ENCODE results near the gene PTPRD.

PTPRD gene

GRCh38 chr9:9605681-9606080 lies 1007.1 kb downstream of the PTPRD start:
- Histone ChIP-seq H3K36me3 (ENCODE audit: control insufficient read depth, low read length) (peaks cover under 1% of the 10 kb centered on the region; the same call in 1 of the 2 replicates), H4K20me1 (ENCODE audit: control insufficient read depth, insufficient read depth, low read depth, low read length) (no peaks in the 10 kb centered on the region), H3F3A (ENCODE audit: control insufficient read depth, insufficient read depth) (no peaks in the 10 kb centered on the region), H3K4me3 (ENCODE audit: low read length) (no peak overlapping the region), H3K9me2 (replicated peaks; ENCODE audit: control insufficient read depth, low read length) (no peaks in the 10 kb centered on the region), H3K9me3 (ENCODE audit: control insufficient read depth, insufficient read depth, low read length) (peaks cover 4% of the 10 kb centered on the region; the same call in 1 of the 2 replicates), H3K4me1 (ENCODE audit: control insufficient read depth, low read length) (peaks cover 22% of the 10 kb centered on the region), H3K27me3 (ENCODE audit: control insufficient read depth, low read length) (no peaks in the 10 kb centered on the region), H3K79me2 (ENCODE audit: control insufficient read depth, low read length) (no peaks in the 10 kb centered on the region), H3K4me2 (ENCODE audit: low read length) (no peak overlapping the region), H3K27ac (ENCODE audit: low read depth, low read length) (no peak overlapping the region)
- TF ChIP-seq CTCF (IDR thresholded peaks at IDR 0.05; ENCODE audit: low read depth, low read length, poor library complexity, severe bottlenecking): no peak
- no peak for TF ChIP-seq EZH2phosphoT487 (IDR thresholded peaks at IDR 0.05; ENCODE audit: borderline replicate concordance, low read length)

- H3K27ac ChIP-seq (ENCODE audit: low read depth, low read length): no peak overlapping the region
- H3K4me2 ChIP-seq (ENCODE audit: low read length): no peak overlapping the region
- H3K4me1 ChIP-seq (ENCODE audit: control insufficient read depth, low read length): peaks cover 18% of the 10 kb centered on the region
- no peaks in the 10 kb centered on the region for H4K20me1 ChIP-seq (ENCODE audit: control insufficient read depth, insufficient read depth, low read depth, low read length)
- no peak overlapping the region for H3K4me3 ChIP-seq (ENCODE audit: low read length)
- no peaks in the 10 kb centered on the region for H3F3A ChIP-seq (ENCODE audit: control insufficient read depth, insufficient read depth)
- TF ChIP-seq CTCF (IDR thresholded peaks at IDR 0.05; ENCODE audit: low read depth, low read length, poor library complexity, severe bottlenecking) (no peak), EZH2phosphoT487 (IDR thresholded peaks at IDR 0.05; ENCODE audit: borderline replicate concordance, low read length) (no peak)
- no peaks in the 10 kb centered on the region for H3K27me3 ChIP-seq (ENCODE audit: control insufficient read depth, low read length)
- no peaks in the 10 kb centered on the region for H3K9me2 ChIP-seq (replicated peaks; ENCODE audit: control insufficient read depth, low read length)
- no peaks in the 10 kb centered on the region for H3K79me2 ChIP-seq (ENCODE audit: control insufficient read depth, low read length)
- no peaks in the 10 kb centered on the region for H3K36me3 ChIP-seq (ENCODE audit: control insufficient read depth, low read length)
- H3K9me3 ChIP-seq (ENCODE audit: control insufficient read depth, insufficient read depth, low read length): no peaks in the 10 kb centered on the region
These were observed 1009.5 kb downstream of the PTPRD start for GRCh38 chr9:9603345-9603744.

GRCh38 chr9:9598723-9599122 lies 1014.1 kb downstream of the PTPRD start:
- no peaks in the 10 kb centered on the region for H3K9me3 ChIP-seq (ENCODE audit: control insufficient read depth, insufficient read depth, low read length)
- H3K36me3 ChIP-seq (ENCODE audit: control insufficient read depth, low read length): no peaks in the 10 kb centered on the region
- H3K4me1 ChIP-seq (ENCODE audit: control insufficient read depth, low read length): no peaks in the 10 kb centered on the region
- no peak overlapping the region for H3K4me2 ChIP-seq (ENCODE audit: low read length)
- TF ChIP-seq EZH2phosphoT487 (IDR thresholded peaks at IDR 0.05; ENCODE audit: borderline replicate concordance, low read length) (no peak), CTCF (IDR thresholded peaks at IDR 0.05; ENCODE audit: low read depth, low read length, poor library complexity, severe bottlenecking) (no peak)
- H3K27ac ChIP-seq (ENCODE audit: low read depth, low read length): no peak overlapping the region
- no peaks in the 10 kb centered on the region for H3K79me2 ChIP-seq (ENCODE audit: control insufficient read depth, low read length)
- H3K9me2 ChIP-seq (replicated peaks; ENCODE audit: control insufficient read depth, low read length): no peaks in the 10 kb centered on the region
- H3F3A ChIP-seq (ENCODE audit: control insufficient read depth, insufficient read depth): no peaks in the 10 kb centered on the region
- no peaks in the 10 kb centered on the region for H4K20me1 ChIP-seq (ENCODE audit: control insufficient read depth, insufficient read depth, low read depth, low read length)
- no peaks in the 10 kb centered on the region for H3K27me3 ChIP-seq (ENCODE audit: control insufficient read depth, low read length)
- no peak overlapping the region for H3K4me3 ChIP-seq (ENCODE audit: low read length)

- H3K4me2 ChIP-seq (ENCODE audit: low read length): no peak overlapping the region
- TF ChIP-seq CTCF (IDR thresholded peaks at IDR 0.05; ENCODE audit: low read depth, low read length, poor library complexity, severe bottlenecking) (no peak), EZH2phosphoT487 (IDR thresholded peaks at IDR 0.05; ENCODE audit: borderline replicate concordance, low read length) (no peak)
- H3K4me3 ChIP-seq (ENCODE audit: low read length): no peak overlapping the region
- H3K36me3 ChIP-seq (ENCODE audit: control insufficient read depth, low read length): no peaks in the 10 kb centered on the region
- no peaks in the 10 kb centered on the region for H3K9me3 ChIP-seq (ENCODE audit: control insufficient read depth, insufficient read depth, low read length)
- H3K79me2 ChIP-seq (ENCODE audit: control insufficient read depth, low read length): no peaks in the 10 kb centered on the region
- H3K27ac ChIP-seq (ENCODE audit: low read depth, low read length): no peak overlapping the region
- no peaks in the 10 kb centered on the region for H4K20me1 ChIP-seq (ENCODE audit: control insufficient read depth, insufficient read depth, low read depth, low read length)
- H3K27me3 ChIP-seq (ENCODE audit: control insufficient read depth, low read length): no peaks in the 10 kb centered on the region
- H3K4me1 ChIP-seq (ENCODE audit: control insufficient read depth, low read length): no peaks in the 10 kb centered on the region
- H3F3A ChIP-seq (ENCODE audit: control insufficient read depth, insufficient read depth): no peaks in the 10 kb centered on the region
- no peaks in the 10 kb centered on the region for H3K9me2 ChIP-seq (replicated peaks; ENCODE audit: control insufficient read depth, low read length)
These were observed 1020.7 kb downstream of the PTPRD start for GRCh38 chr9:9592104-9592503.

Measured in DOHH2 (cell line).